SKM-1 treated with dmso at 0.1 percent for 144 hours (cell line): ENCODE measurements around the gene HOATZ.

Source experiments
- DNase-seq: peaks from one replicate; lab custom pipeline; 2025; ENCODE audit not compliant: unreplicated experiment; lab: John Stamatoyannopoulos, UW

The HOATZ gene

DNA sequence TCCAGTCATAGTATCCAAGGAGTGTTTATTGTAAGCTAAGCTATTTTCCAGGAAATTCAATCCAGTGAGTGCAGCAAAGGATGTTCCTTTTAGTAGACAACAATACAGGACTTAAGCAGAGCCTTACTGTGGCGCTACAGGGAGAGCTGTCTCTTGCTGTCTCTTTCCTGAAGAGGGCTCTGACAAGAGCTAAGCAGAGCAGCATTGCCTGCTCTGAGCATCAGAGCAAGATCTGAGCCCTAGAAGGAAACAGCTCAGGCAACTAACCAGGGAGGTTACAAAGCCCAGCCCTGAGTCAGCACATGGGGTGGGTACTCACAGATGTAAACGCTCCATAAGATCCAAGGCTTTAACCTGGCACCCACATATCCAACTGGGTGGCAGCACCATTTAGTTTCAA lies 33.9 kb downstream of the HOATZ start:
- DNase-seq: no peak

DNA sequence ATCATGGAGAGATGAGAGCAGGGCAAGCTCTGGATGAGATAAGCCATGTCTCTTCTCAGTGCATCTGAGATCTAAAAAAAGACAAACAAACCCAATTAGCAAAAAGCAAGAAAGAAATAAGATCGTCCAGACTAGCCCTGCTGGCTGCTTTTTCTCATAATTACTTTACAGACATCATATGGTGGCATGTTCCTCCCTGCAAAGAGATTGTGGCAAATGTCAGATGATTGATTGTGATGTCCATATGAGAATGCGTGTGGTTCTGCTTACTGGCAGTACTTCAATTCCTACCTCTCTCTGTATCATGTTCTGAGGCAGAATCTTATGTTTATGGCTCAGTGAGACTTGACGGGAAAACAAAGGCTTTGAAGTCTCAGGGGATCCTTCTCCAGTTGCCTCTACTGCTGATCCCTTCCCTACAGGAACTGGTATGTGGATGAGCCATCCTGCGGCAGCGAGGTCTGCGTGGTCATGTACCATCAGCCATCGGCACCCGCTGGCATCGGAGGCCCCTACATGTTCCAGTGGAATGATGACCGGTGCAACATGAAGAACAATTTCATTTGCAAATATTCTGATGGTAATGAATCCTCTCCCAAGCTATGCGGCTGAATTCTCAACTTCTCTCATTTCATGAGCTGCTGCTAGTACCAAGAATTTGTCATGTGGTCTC lies 34.8 kb downstream of the HOATZ start:
- DNase-seq: no peak

DNA sequence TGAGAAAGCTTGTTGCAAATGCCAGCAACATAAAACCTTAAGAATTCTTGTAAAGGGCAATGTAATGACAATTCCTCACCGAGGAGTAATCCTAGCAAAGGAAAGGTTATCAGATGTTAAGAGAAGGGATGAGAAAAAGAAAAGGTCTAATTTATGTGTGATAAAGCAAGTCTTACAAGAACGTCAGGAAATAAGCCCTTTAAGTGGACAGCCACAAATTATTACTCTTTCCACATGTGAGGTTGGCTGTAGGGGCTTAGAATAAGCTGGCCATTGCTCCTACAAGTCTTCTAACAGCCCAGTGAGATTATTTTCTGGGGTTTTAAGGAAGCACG lies 35.3 kb downstream of the HOATZ start:
- no peak for DNase-seq

DNA sequence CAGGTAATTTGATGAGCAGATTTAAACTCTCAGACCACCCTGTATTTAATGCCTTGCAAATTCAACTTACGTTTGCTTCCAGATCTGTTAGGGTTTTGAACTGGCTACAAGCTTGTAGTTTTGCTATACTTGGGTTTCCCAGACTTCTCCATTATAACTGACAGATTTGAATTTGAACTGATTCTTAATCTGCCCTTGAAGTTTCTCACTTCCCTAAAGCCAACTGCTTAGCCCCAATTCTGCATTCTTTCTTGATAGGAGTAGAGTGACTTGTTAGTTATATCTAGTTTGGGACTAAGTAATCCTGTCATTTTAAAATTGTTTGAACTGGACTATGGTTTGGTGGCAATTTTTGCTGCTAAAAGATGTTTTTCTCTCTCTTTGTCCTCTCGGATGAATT lies 35.7 kb downstream of the HOATZ start:
- DNase-seq: no peak

DNA sequence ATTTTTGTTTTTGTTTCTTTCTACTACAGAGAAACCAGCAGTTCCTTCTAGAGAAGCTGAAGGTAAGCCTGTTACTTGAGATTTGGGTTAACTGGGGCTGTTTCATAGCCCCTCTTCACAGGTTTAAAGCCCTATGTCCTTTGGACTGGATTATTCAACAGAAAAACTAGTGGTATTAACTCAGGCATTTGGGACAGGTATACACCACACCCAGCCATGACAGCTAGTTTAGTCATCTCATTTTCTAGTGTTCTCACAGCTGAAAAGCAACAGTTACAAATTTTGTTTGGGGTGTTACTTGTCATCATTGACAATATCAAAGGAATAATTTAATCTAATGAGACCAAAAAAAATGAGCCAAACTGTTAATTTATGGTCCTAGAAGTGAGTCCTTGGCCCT lies 40.0 kb downstream of the HOATZ start:
- no peak for DNase-seq

DNA sequence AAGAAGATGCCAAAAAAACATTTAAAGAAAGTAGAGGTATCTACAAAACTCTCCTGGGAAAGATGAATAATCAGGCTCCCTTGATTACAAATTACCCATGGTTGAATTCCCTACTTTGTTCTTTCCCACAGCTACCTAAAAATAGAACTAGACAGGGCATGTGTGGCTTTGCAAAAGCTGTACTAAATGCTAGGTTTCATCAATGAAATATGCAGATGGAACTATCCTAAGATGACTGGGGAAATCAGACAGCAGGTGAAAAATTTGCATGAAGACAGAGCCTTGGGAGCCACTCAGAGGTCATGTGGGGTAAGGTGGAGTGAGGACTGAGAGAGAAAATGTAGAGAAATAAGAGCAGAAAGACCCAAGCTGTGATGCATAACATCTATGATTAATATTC lies 40.7 kb downstream of the HOATZ start:
- DNase-seq: no peak

DNA sequence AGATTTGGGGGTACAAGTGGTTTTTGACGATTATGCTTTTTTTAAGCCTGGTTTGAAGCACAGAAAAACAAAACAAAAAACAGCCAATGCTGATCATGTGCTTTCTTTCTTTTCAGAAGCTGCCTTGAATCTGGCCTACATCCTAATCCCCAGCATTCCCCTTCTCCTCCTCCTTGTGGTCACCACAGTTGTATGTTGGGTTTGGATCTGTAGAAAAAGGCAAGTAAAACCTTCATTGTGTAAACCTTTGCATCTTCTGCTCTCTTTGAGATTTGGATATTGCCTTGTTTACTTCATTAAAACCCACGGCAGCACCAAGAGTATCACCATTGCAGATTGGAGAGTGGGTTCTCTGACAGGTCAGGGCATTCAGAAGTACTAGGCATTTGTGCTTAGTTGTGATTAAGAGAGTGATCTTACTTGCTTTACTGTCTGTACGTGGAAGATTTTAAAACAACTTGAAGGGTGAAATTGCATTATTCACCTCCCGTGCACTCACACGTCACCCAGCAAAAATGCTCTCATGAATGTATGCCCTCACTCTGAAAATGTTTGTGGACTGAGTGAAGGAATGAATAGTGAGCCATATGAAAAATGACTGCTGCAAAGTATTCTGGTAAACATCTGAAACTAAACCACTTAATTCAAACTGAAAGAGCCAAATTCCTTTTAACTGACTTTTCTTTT lies 43.0 kb downstream of the HOATZ start:
- no peak for DNase-seq

DNA sequence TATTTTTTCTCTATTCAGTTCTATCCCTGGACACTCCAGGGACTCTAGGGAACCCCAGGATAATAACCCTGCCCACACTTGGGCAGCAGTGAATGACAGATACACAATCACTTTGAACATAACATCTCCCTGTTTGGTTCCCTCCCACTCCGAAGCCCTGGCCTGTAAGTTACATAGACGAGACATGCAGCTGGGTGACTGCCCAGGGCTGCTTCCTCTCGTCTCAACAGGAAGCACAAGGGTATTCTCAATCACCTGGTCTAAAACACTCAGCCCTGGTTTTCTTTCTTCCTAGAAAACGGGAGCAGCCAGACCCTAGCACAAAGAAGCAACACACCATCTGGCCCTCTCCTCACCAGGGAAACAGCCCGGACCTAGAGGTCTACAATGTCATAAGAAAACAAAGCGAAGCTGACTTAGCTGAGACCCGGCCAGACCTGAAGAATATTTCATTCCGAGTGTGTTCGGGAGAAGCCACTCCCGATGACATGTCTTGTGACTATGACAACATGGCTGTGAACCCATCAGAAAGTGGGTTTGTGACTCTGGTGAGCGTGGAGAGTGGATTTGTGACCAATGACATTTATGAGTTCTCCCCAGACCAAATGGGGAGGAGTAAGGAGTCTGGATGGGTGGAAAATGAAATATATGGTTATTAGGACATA lies 45.4 kb downstream of the HOATZ start:
- DNase-seq: no peak

DNA sequence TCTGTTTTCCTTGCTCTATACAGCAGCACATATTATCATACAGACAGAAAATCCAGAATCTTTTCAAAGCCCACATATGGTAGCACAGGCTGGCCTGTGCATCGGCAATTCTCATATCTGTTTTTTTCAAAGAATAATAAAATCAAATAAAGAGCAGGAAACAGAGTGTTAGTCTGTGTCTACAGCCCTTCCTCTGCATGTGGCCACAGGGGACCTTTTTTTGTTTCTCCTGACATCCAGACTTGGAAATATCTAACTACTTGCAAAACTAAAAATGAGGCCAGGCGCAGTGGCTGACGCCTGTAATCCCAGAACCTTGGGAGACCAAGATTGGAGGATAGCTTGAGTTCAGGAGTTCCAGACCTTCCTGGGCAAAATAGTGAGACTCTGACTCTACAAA lies 46.2 kb downstream of the HOATZ start:
- DNase-seq: no peak

DNA sequence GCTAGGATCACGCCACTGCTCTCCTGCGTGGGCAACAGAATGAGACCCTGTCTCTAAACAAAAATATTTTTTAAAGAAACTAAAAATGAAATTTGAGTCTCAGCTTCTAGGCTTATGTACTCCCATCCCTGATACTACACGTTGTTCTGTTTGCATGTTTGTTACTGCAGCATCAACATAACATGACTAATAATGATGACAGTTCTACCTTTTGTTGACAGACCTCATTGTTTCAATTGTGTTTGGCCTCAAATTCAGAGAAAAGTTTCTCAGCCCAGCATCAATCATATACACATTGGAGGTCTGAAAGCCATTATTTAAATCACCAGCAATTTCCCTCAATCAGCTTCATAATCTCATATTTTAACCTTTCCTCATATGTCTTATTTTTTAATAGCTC lies 46.7 kb downstream of the HOATZ start:
- no peak for DNase-seq

DNA sequence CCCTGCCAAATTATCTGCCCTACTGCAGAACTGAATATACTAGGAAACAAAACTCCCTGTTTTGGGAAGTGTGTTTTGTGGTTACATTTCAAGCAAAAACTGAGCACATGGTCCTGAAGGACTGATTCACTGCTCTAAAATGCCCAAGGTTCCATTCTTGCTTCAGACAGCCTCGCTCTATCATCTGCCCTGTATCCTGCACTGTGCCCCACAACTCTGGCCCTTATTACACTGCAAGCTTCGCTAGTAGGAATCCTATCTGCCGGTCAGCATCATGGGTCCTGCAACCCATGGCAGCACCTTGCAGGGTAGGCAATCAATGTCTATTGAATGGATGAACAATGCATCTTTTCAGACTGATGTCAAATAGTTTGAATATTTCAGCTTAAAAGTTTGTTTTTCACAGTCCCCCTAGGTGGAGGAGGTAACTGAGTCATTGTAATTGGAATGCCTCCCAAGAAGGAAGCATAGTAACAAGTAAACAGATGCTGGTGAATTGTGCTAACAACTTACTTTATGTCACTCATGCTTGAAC lies 47.3 kb downstream of the HOATZ start:
- no peak for DNase-seq

DNA sequence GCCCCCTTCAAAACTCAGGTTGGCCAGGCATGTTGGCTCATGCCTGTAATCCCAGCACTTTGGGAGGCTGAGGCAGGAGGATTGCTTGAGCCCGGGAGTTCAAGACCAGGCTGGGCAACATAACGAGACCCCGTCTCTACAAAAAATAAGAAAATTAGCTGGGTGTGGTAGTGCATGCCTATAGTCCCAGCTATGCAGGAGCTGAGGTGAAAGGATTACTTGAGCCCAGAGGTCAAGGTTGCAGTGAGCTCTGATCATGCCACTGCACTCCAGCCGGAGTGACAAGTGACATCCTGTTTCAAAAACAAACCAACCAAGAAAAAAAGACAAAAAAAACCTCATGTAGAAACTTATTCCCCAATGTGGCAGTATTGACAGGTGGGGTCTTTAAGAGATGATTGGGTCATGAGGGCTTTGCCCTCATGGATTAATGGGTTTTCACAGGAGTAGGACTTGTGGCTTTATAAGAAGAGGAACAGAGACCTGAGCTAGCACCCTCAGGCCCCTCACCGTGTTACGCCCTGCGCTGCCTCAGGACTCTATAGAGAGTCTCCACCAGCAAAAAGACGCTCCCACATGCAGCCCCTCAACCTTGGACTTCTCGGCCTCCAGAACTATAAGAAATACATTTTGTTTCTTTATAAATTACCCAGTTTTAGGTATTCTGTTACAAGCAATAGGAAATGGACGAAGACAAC lies 48.3 kb downstream of the HOATZ start:
- DNase-seq: no peak

DNA sequence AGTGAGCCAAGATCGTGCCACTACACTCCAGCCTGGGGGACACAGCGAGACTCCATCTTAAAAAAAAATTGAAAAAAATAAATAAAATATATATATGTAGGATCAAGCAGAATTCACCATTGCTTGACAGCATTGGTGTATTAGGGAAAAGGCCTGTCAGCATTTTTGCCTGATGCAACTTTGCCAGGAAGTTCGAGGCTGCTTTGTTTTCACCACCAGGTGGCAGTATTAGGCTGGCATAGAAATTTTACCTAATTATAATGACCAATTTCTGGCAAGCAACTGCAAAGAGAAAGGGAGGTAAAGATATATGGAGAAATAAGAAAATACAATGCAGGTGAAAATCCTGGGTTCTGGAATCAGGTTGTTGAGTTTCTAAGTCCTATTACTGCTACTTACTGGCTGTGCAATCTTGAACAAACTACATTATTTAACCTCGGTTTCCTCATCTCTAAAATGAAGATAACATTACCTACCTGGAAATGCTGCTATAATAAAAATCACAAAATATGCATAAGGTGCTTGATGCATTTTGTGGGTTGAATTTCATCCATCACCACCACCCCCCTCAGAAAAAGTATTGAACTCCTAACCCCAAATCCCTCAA lies 50.6 kb downstream of the HOATZ start:
- DNase-seq: peak; percentile 45

DNA sequence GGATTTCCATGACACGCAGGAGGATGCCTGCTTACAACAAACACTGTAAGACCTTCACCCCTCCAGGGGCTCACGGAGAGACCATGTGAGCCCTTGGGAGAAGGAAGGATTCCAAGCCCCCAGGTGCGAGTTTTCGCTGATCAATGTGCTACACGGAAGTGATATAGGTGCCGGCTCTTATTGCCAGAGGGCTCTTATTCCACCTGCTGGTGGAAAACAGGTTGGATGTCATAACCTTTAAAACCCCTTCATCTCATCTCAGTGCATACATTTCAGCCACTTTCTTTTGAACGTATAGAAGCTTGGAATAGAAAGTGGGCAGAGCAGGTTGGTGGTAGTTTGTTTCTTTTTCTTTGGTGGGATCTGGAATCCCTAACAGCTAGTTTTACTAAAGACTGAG lies 51.7 kb downstream of the HOATZ start:
- no peak for DNase-seq

DNA sequence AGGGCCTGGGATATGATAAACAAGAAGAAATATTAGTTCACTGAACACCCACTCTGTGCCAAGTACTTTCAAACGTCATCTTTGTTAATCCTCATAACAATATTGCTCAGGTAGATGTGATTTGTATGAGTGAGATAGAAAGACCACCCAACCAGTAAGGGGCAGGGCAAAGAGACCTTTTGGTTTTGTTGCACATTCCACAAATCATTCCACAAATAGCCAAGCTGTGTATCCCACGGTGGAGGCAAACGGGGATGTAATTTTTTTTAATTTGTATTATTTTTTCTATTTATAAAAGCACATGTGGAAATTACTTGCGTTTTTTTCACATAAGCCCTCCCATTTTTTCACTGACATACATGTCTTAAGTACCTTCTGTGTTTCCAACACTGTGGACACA lies 54.9 kb downstream of the HOATZ start:
- no peak for DNase-seq

DNA sequence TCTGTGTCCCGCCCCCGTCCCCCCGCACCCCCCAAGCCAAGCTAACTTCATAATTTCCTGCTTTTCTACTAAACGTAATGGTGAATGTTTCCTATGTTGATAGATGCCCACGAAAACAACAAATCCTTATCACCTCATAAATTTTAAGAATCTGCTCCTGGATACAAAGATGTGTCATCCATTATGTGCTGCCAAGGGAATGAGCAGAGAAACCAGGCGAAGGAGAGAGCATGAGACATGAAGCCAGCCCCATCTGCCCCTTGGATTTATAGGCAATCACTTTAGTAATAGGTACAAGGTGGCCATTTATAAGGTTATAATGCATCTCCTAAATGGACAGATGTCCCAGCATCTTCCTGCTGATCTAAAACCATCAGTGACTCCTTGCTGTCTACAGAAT lies 56.2 kb downstream of the HOATZ start:
- no peak for DNase-seq

DNA sequence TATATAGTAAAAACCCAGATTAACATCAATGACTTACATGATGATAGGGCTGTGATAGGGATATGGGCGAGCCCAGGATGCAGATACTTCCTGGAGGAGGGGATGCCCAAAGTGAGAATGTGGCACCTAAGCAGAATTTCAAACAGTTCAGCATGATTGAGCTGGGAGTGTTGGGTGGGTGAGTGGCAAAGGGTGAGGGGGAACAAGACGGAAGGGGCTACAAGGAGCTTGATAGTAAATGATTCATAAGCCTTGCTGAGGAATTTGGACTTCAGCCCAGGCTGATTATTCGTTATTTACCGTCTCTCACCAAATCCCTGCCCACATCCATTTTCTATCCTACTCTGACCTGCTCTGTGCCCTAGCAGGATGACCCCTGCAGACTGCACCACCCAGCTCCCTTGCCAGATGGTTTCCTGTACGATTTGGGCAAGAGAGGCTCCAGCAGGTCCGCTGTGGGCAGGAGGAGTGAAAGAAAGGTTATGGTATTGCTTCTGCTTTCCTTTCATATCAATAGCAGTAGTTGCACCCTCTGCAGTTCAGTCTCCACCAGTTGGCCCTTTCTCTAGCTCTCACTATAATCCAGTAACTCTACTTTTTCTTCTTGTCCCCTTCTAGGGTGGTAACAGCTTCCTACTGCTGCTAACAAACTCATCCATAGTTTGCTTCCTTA lies 57.4 kb downstream of the HOATZ start:
- DNase-seq: no peak

DNA sequence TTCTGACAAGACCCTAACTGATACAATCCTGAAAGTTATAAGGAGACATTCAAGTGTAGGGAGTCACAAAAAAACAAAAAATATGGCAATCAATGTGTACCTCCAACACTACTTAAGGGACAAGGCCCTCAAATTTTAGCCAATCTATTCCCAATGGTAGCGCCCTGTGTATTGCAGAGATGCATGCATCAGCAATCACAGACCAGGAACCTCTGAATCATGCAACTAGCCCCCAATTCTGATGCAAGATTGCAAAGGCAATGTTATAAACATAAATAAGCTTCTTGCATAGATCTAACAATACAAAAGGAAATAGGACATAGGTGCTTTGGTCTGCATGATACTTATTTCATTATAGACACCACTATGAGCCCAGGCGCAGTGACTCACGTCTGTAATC lies 58.0 kb downstream of the HOATZ start:
- no peak for DNase-seq

DNA sequence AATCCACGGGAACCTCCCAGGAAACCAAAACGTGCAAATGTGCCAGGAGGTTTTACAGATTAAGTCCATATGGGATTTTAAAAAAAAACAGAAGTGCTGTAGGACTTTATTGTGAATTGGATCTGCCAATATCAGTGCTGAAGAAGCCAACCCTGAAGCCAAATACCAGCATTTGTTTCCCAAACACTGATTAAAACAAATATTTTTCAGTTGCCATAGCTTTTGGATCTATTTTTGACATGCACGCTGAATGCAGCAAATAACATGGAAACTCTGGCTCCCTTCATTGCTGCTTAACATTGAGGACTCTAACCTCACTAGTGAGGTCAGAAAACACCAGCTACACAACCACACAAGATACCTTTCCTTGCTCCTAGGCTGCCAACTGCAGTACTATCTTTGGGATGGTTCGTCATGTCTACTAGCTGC lies 59.3 kb downstream of the HOATZ start:
- no peak for DNase-seq

DNA sequence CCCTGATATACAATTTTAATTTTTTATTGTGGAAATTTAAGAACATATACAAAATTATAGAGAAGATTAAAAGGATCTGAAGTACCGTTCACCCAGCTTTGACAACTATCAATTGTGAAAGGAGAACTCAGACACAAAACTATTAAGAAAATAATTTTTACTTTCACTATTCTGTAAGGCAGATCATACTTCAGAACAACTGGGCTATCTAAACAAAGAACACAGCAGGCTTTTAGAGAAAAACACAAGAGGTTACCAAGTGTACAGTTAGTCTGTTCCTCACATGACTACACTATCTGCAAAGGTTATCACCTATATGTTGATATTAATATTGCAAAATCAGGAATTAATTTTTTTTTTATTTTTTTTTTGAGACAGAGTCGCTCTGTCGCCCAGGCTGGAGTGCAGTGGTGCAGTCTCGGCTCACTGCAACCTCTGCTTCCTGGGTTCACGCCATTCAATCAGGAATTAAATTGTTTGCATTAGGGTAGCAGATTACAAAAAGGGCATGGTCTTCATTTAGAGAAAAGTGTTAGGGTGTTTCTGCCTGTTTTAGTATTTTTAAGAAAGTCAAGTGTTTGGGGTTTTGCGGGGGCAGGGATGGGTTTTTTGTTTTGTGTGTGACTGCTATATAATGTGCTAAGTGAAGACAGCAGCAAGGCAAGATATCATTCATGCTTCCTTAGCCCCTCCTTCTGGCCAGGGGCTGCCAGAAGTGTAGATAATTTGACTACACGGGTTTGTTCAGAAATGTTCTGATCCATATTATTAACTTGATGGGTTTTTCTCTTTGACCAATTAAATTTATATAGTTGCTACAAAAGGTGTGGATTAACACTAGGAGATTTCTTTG lies 60.0 kb downstream of the HOATZ start:
- no peak for DNase-seq
